K562 (cell line): ENCODE results near the gene TMEM41B. TPM values are rescaled to one million over a fixed set of nuclear protein-coding genes. Genes with fewer than 3 reads are reported as not detected.
"Not testable (repeated sequence)": the region's sequence is repeated elsewhere in the genome, so short reads cannot be mapped to it uniquely, and the experiment has no call there.

Experiments used
- ATAC-seq: fragments of 200-7000 bp; cut with Tn5 transposase; 3 replicates; pipeline ENCODE4 v1.9.1; 2020; ENCODE audit warnings: moderate library complexity
- BruUV-seq: library from RNA; stranded (reverse); fragments of 400-500 nt; replicated peaks from 2 replicates; lab custom pipeline; 2021; lab: Mats Ljungman, UMichigan
- CTCF ChIA-PET: fragments of 300-600 bp; formaldehyde crosslinking; extraction: SDS; loops from one replicate; lab custom pipeline; 2021; ENCODE audit warnings: low intra/inter-chr PET ratio; lab: Yijun Ruan, JAX
- POLR2A ChIA-PET: fragments of 300-600, 350-650 bp; sonication (Branson Sonifier 250); formaldehyde crosslinking; extraction: SDS; loops from one replicate; lab custom pipeline; 2021; ENCODE audit warnings: antibody characterized with exemption, inconsistent platforms; lab: Yijun Ruan, JAX
- DNase-seq, 4 experiments: peaks; one replicate each; pipeline versions ENCODE4 v3.0.0 to v3.0.0-alpha.2; 2011 to 2018; ENCODE audit warnings: low spot score in 3 of 4, mixed read lengths in 3 of 4; ENCODE audit errors: extremely low read depth in 1 of 4
- FAIRE-seq: peaks from 2 replicates; lab custom pipeline; 2011; peaks lifted over from hg19 to GRCh38; lab: Jason Lieb, UNC
- H2AFZ ChIP-seq: 2 replicates; pipeline ENCODE4 v1.6.0; 2011; ENCODE audit warnings: low read depth, low read length, control low read depth, inconsistent platforms
- H3K27ac ChIP-seq: fragments of 200-600 bp; 3 replicates; pipeline ENCODE4 v1.8.0; 2011; ENCODE audit warnings: low read depth, mild to moderate bottlenecking, control low read depth, inconsistent platforms, low read length, moderate library complexity, mixed read lengths; ENCODE audit errors: extremely low read depth
- H3K27me3 ChIP-seq, 2 experiments: fragments of 300-600 bp in 1 of 2; 2 replicates in 1 of 2; 3 replicates in 1 of 2; pipeline versions ENCODE4 v1.6.0 to v1.8.0; 2011; ENCODE audit warnings: inconsistent platforms in 2 of 2, low read length in 2 of 2, mild to moderate bottlenecking in 1 of 2, mixed read lengths in 1 of 2, moderate library complexity in 1 of 2; ENCODE audit not compliant: control insufficient read depth in 2 of 2, insufficient read depth in 2 of 2
- H3K36me3 ChIP-seq: fragments of 300-600 bp; 3 replicates; pipeline ENCODE4 v1.8.0; 2011; ENCODE audit warnings: mild to moderate bottlenecking, low read length, inconsistent platforms; ENCODE audit not compliant: control insufficient read depth, insufficient read depth
- H3K4me1 ChIP-seq, 2 experiments: fragments of 200-600 bp in 1 of 2; replicated peaks in 1 of 2; 2 replicates in 1 of 2; 3 replicates in 1 of 2; pipeline versions ENCODE4 v1.5.1 to v1.8.0; 2011; ENCODE audit warnings: inconsistent platforms in 2 of 2, low read length in 2 of 2, mild to moderate bottlenecking in 1 of 2, mixed read lengths in 1 of 2, moderate library complexity in 1 of 2; ENCODE audit not compliant: control insufficient read depth in 2 of 2, insufficient read depth in 2 of 2
- H3K4me2 ChIP-seq: 2 replicates; pipeline ENCODE4 v1.6.1; 2011; ENCODE audit warnings: low read length, control low read depth, inconsistent platforms, mixed read lengths; ENCODE audit not compliant: insufficient read depth
- H3K4me3 ChIP-seq: fragments of 200-600 bp; sonication (generic), shearing (Covaris generic); 2 replicates; pipeline ENCODE4 v1.5.1; 2016; ENCODE audit warnings: control low read depth, inconsistent platforms
- H3K79me2 ChIP-seq: fragments of 200-600 bp; 3 replicates; pipeline ENCODE4 v1.8.0; 2011; ENCODE audit warnings: low read length, inconsistent platforms; ENCODE audit not compliant: control insufficient read depth, insufficient read depth
- H3K9ac ChIP-seq, 2 experiments: 2 replicates each; pipeline versions ENCODE4 v1.6.0 to v1.6.1; 2011; ENCODE audit warnings: low read depth in 2 of 2, low read length in 2 of 2, control low read depth in 1 of 2, inconsistent platforms in 1 of 2, mild to moderate bottlenecking in 1 of 2, mixed read lengths in 1 of 2; ENCODE audit not compliant: insufficient read depth in 1 of 2
- H3K9me1 ChIP-seq: one replicate; pipeline ENCODE4 v1.6.0; 2011; ENCODE audit warnings: inconsistent platforms, mild to moderate bottlenecking, low read length, moderate library complexity; ENCODE audit not compliant: control insufficient read depth, insufficient read depth
- H3K9me3 ChIP-seq: replicated peaks from 2 replicates; pipeline ENCODE4 v1.5.1; 2011; ENCODE audit warnings: low read depth, low read length, inconsistent platforms; ENCODE audit not compliant: control insufficient read depth, insufficient read depth
- H4K20me1 ChIP-seq: replicated peaks from 2 replicates; pipeline ENCODE4 v1.6.1; 2011; ENCODE audit warnings: low read length, inconsistent platforms, mixed read lengths; ENCODE audit not compliant: control insufficient read depth, insufficient read depth
- ARID1B ChIP-seq: fragments of 450-650 bp; IDR thresholded peaks from 2 replicates; pipeline ENCODE4 v1.6.1; 2016; ENCODE audit warnings: antibody characterized with exemption, mild to moderate bottlenecking, inconsistent platforms
- CBFA2T2 ChIP-seq: fragments of 450-650 bp; conservative IDR thresholded peaks from 2 replicates; pipeline ENCODE4 v1.6.1; 2017; ENCODE audit warnings: mild to moderate bottlenecking
- CTBP1 ChIP-seq: fragments of 450-650 bp; IDR thresholded peaks from 2 replicates; pipeline ENCODE4 v1.6.1; 2016; ENCODE audit warnings: borderline replicate concordance
- DPF2 ChIP-seq: fragments of 450-650 bp; IDR thresholded peaks from 2 replicates; pipeline ENCODE4 v1.6.1; 2016
- FOXK2 ChIP-seq, 2 experiments: fragments of 450-650 bp; IDR thresholded peaks in 1 of 2; conservative IDR thresholded peaks in 1 of 2; 2 replicates each; pipeline ENCODE4 v1.6.1; 2016; ENCODE audit warnings: low read depth in 2 of 2, mild to moderate bottlenecking in 1 of 2
- GATA2 ChIP-seq: sonication (generic); formaldehyde crosslinking; IDR thresholded peaks from 2 replicates; pipeline ENCODE4 v1.4.0; 2020; ENCODE audit warnings: mild to moderate bottlenecking, missing genetic modification reagents
- GATAD2B ChIP-seq: fragments of 450-650 bp; IDR thresholded peaks from 2 replicates; pipeline ENCODE4 v1.6.1; 2017; ENCODE audit warnings: mild to moderate bottlenecking, borderline replicate concordance
- HDAC2 ChIP-seq: fragments of 450-650 bp; IDR thresholded peaks from 2 replicates; pipeline ENCODE4 v1.6.1; 2016; ENCODE audit warnings: mild to moderate bottlenecking
- LEF1 ChIP-seq: fragments of 450-650 bp; IDR thresholded peaks from 2 replicates; pipeline ENCODE4 v1.6.1; 2016; ENCODE audit warnings: mild to moderate bottlenecking
- NRF1 ChIP-seq, 2 experiments: fragments of 450-650 bp; IDR thresholded peaks in 1 of 2; conservative IDR thresholded peaks in 1 of 2; 2 replicates each; pipeline ENCODE4 v1.6.1; 2014; ENCODE audit warnings: mild to moderate bottlenecking in 2 of 2
- SMARCA4 ChIP-seq: fragments of 450-650 bp; IDR thresholded peaks from 2 replicates; pipeline ENCODE4 v1.6.1; 2016
- SMARCE1 ChIP-seq: fragments of 450-650 bp; IDR thresholded peaks from 2 replicates; pipeline ENCODE4 v1.7.1; 2016; ENCODE audit warnings: mild to moderate bottlenecking
- SOX6 ChIP-seq: fragments of 450-650 bp; IDR thresholded peaks from 2 replicates; pipeline ENCODE4 v1.6.1; 2014; ENCODE audit warnings: mild to moderate bottlenecking
- TCF3 ChIP-seq: sonication (generic); formaldehyde crosslinking; IDR thresholded peaks from 2 replicates; pipeline ENCODE4 v1.4.0; 2020; ENCODE audit warnings: mild to moderate bottlenecking, missing genetic modification reagents
- TEAD1 ChIP-seq, 2 experiments: fragments of 450-650 bp in 1 of 2; sonication (generic) in 1 of 2; formaldehyde crosslinking; IDR thresholded peaks; 2 replicates each; pipeline versions ENCODE4 v1.4.0 to v1.8.0; 2020 to 2022; ENCODE audit warnings: mild to moderate bottlenecking in 2 of 2, missing genetic modification reagents in 1 of 2
- ZNF121 ChIP-seq: sonication (generic); formaldehyde crosslinking; conservative IDR thresholded peaks from 2 replicates; pipeline ENCODE4 v1.8.0; 2022; ENCODE audit warnings: missing genetic modification reagents
- WGBS: fragments of 100-300 bp; shearing (Covaris generic); methylation state at CpG from one replicate; pipeline ENCODE4 v1.1.6; 2016; ENCODE audit warnings: low coverage, mixed read lengths; ENCODE audit not compliant: insufficient coverage; ENCODE audit errors: missing lambda C conversion rate; 5-methylcytosine and 5-hydroxymethylcytosine counted together
- in situ Hi-C: fragments of 300-500 bp; cut with MboI; formaldehyde crosslinking; loops from 4 replicates; pipeline ENCODE4 v1.15.0; 2018; ENCODE audit warnings: inconsistent platforms, mixed read lengths
- intact Hi-C: fragments of 100-400 bp; cut with micrococcal nuclease; formaldehyde crosslinking; loops from 2 replicates; pipeline ENCODE4 v1.14.2; 2022
- polyA plus RNA-seq, 8 experiments: library from polyadenylated mRNA; depleted of rRNA in 4 of 8; stranded (reverse) in 5 of 8; unstranded in 3 of 8; fragments of >200 nt; fragmentation: Nextera tagmentation in 2 of 8; fragmentation: Illumina TruSeq in 1 of 8; extraction: Ambion mirVana in 2 of 8; extraction: Trizol in 1 of 8; gene quantifications; 2 replicates each; pipeline versions ENCODE4 v1.2.1 to v1.2.3, GENCODE V29; 2011 to 2014; ENCODE audit warnings: inconsistent platforms in 1 of 8, missing spikeins in 1 of 8
- total RNA-seq, 7 experiments: library from RNA; depleted of rRNA in 6 of 7; stranded (reverse); fragments of >200 nt in 6 of 7; fragmentation: Illumina TruSeq in 2 of 7; extraction: Trizol in 2 of 7; gene quantifications; 2 replicates each; pipeline versions ENCODE4 v1.2.1 to v1.2.3, GENCODE V29; 2011 to 2021; ENCODE audit warnings: low replicate concordance in 1 of 7

TMEM41B gene
- total and polyA plus RNA-seq, 9 of the 15 experiments (the other 6 are each of a cell fraction or from before 2014, with no cell fraction given) = 17.1 to 89.6 (median 48.7) TPM

DNA sequence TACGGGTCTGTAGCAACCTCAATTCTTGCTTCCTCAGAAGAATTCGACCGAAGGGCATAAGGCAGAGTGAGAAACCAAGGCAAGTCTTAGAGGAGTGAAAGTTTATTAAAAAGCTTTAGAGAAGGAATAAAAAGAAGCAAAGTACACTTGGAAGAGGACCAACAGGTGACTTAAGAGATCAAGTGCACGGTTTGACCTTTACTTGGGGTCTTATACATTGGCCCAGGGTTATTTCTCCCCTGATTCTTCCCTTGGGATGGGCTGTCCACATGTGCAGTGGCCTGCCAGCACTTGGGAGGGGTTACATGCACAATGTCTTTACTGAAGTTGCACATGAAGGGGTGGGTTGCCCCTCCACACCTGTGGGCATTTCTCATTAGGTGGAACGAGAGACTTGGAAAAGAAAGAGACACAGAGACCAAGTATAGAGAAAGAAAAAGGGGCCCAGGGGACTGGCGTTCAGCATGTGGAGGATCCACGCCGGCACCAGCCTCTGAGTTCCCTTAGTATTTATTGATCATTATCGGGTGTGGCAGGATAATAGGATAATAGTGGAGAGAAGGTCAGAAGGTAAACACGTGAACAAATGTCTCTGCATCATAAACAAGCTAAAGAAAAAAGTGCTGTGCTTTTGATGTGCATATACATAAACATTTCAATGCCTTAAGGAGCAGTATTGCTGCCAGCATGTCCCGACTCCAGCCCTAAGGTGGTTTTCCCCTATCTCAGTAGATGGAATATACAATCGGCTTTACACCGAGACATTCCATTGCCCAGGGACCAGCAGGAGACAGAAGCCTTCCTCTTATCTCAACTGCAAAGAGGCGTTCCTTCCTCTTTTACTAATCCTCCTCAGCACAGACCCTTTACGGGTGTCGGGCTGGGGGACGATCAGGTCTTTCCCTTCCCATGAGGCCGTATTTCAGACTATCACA, 4.3 kb upstream of the TMEM41B start:
- H3K4me3 ChIP-seq, H3K27me3 ChIP-seq, H4K20me1 ChIP-seq, H3K9me3 ChIP-seq, ATAC-seq, H3K9me1 ChIP-seq, intact Hi-C loops, H3K36me3 ChIP-seq, BruUV-seq, POLR2A ChIA-PET, FAIRE-seq: not testable (repeated sequence)
- in situ Hi-C loops = loop anchor here (5.0 kb wide), 1 partner anchor 44 kb away; no protein-coding TSS in a partner anchor
- Histone ChIP-seq H3K79me2 (peaks cover 12% of the 10 kb centered on the region), H3K27ac (peak overlapping the region; percentile 64), H3K4me2 (peak overlapping the region; percentile 46), H2AFZ (peak overlapping the region; percentile 90), H3K9ac (peak overlapping the region; percentile 22 to 39; a peak in 3 of 4 replicates), H3K4me1 (peaks cover 14 to 27% of the 10 kb centered on the region in 2 experiments; a peak in 4 of 5 replicates)
- CTCF ChIA-PET = interaction anchor here (0.6 kb wide), 1 partner anchor 295 kb away, joined by 3 read pairs; no protein-coding TSS in a partner anchor
- DNase-seq = peak in 1 of 4 experiments; percentile 40
- WGBS = 25% methylated on average over 15 of the region's 18 CpGs
- peak; percentile 47; the same call in 1 of the 2 replicates for TF ChIP-seq GATA2
- TF ChIP-seq FOXK2 (conservative IDR thresholded peaks at IDR 0.05 in 1 of 2, IDR thresholded peaks at IDR 0.05 in 1 of 2; ENCODE audit: low read depth in 2 of 2) = 0 out of 4 replicates have a peak, but pooled peaks of 1 of the 2 experiments have one; percentile 27
- peak; percentile 77 for TF ChIP-seq SMARCA4
- TF ChIP-seq TCF3 (CRISPR knock-in tag) = peak; percentile 67; the same call in 1 of the 2 replicates
- 0 out of 2 replicates have a peak, but pooled peaks have one; percentile 12 for TF ChIP-seq GATAD2B
- peak in 1 of 2 experiments; percentile 13; a peak in 1 of 4 replicates for TF ChIP-seq NRF1 (conservative IDR thresholded peaks at IDR 0.05 in 1 of 2, IDR thresholded peaks at IDR 0.05 in 1 of 2)
- TF ChIP-seq ZNF121 (CRISPR knock-in tag) = peak; percentile 72
- peak; percentile 78 for TF ChIP-seq CTBP1
- peak; percentile 70 for TF ChIP-seq SOX6
- TF ChIP-seq CBFA2T2 = peak; percentile 54
- peak; percentile 69 for TF ChIP-seq ARID1B
- peak; percentile 45; the same call in 1 of the 2 replicates for TF ChIP-seq LEF1
- TF ChIP-seq HDAC2 = 0 out of 2 replicates have a peak, but pooled peaks have one; percentile 11
- TF ChIP-seq SMARCE1 = peak; percentile 76; the same call in 1 of the 2 replicates
- peak; percentile 81; the same call in 1 of the 2 replicates for TF ChIP-seq DPF2
- TF ChIP-seq TEAD1 (CRISPR knock-in tag; IDR thresholded peaks at IDR 0.05) = 0 out of 4 replicates have a peak, but pooled peaks of 1 of the 2 experiments have one; percentile 54
